Body of pancreas (tissue), 4 donors: ENCODE measurements around the gene LRP10.
"Not testable (repeated sequence)": the region's sequence is repeated elsewhere in the genome, so short reads cannot be mapped to it uniquely, and the experiment has no call there.

Source experiments
- CTCF ChIP-seq, 7 experiments: fragments of 450-650 bp in 4 of 7; fragments of 200-600 bp in 3 of 7; sonication (generic) in 3 of 7; IDR thresholded peaks; one replicate each; pipeline ENCODE4 v1.5.1; 2016 to 2019; ENCODE audit warnings: antibody characterized with exemption in 7 of 7
- POLR2A ChIP-seq, 3 donors: fragments of 450-650 bp; IDR thresholded peaks; one replicate each; pipeline ENCODE4 v1.6.1; 2016; ENCODE audit warnings: antibody characterized with exemption in 3 of 3, mild to moderate bottlenecking in 2 of 3

GRCh38 chr14:22829076-22829660 is 42.4 kb upstream of the LRP10 start:
- TF ChIP-seq CTCF, POLR2A (IDR thresholded peaks at IDR 0.05): not testable (repeated sequence)
